ENCODE measurements around the gene SLCO1A2. TPM values are rescaled to one million over a fixed set of nuclear protein-coding genes. Genes with fewer than 3 reads are reported as not detected.

The SLCO1A2 gene
- total RNA-seq, 1 donor from 2014 or later = 7.0 TPM

Other genes starting within 250 kb of the SLCO1A2 start
- gene SLCO1B1, start 203.7 kb downstream of the SLCO1A2 start, total RNA-seq (ENCODE audit: insufficient read depth, low replicate concordance) = not detected
- gene IAPP, start 38.0 kb upstream of the SLCO1A2 start, total RNA-seq (ENCODE audit: insufficient read depth, low replicate concordance) = 1.4 TPM
- gene PYROXD1, start 102.7 kb upstream of the SLCO1A2 start, total RNA-seq (ENCODE audit: insufficient read depth, low replicate concordance) = 21.4 TPM
- 49.1 TPM for gene RECQL, start 166.7 kb upstream of the SLCO1A2 start, total RNA-seq (ENCODE audit: insufficient read depth, low replicate concordance)
- 48.6 TPM for gene GOLT1B, start 166.9 kb upstream of the SLCO1A2 start, total RNA-seq (ENCODE audit: insufficient read depth, low replicate concordance)
- 7.7 TPM for gene SPX, start 191.4 kb upstream of the SLCO1A2 start, total RNA-seq (ENCODE audit: insufficient read depth, low replicate concordance)